GM19467 (cell line): ENCODE measurements around the gene ASPG.

ENCODE experiments used
- ATAC-seq: cut with Tn5 transposase; IDR thresholded peaks from one replicate; pipeline ENCODE4 v1.9.1; 2021; ENCODE audit warnings: mild to moderate bottlenecking, moderate library complexity; ENCODE audit not compliant: unreplicated experiment

ASPG gene

GRCh38 chr14:104085032-104085888 lies at the start of gene ASPG:
Gene ASPG, plus strand, starts transcription at chr14:104085700. Its CDS starts 71 bp downstream, at chr14:104085771.
- no peak for ATAC-seq

GRCh38 chr14:104036212-104036611 lies 49.3 kb upstream of the ASPG start:
- ATAC-seq = no peak

GRCh38 chr14:104037074-104037473 lies 48.4 kb upstream of the ASPG start:
- ATAC-seq = no peak

GRCh38 chr14:104037903-104038302 lies 47.6 kb upstream of the ASPG start:
- no peak for ATAC-seq

GRCh38 chr14:104039214-104039613 lies 46.3 kb upstream of the ASPG start:
- ATAC-seq = no peak

- ATAC-seq = no peak
Measured at GRCh38 chr14:104040539-104040938, 45.0 kb upstream of the ASPG start.

GRCh38 chr14:104041430-104042104 lies 43.9 kb upstream of the ASPG start:
- no peak for ATAC-seq

- ATAC-seq = no peak
Measured at GRCh38 chr14:104044016-104044415, 41.5 kb upstream of the ASPG start.

- ATAC-seq = no peak
Measured at GRCh38 chr14:104047761-104048160, 37.7 kb upstream of the ASPG start.

- ATAC-seq = no peak
Measured at GRCh38 chr14:104048758-104049507, 36.6 kb upstream of the ASPG start.

GRCh38 chr14:104049576-104050240 lies 35.8 kb upstream of the ASPG start:
- ATAC-seq = no peak

- ATAC-seq = no peak
Measured at GRCh38 chr14:104051092-104051813, 34.2 kb upstream of the ASPG start.

GRCh38 chr14:104054222-104054905 lies 31.1 kb upstream of the ASPG start:
- ATAC-seq = no peak

GRCh38 chr14:104062281-104062680 lies 23.2 kb upstream of the ASPG start:
- no peak for ATAC-seq

- ATAC-seq = no peak
Measured at GRCh38 chr14:104064003-104064402, 21.5 kb upstream of the ASPG start.

- no peak for ATAC-seq
Measured at GRCh38 chr14:104066279-104066678, 19.2 kb upstream of the ASPG start.

- ATAC-seq = no peak
Measured at GRCh38 chr14:104066719-104067295, 18.7 kb upstream of the ASPG start.

- no peak for ATAC-seq
Measured at GRCh38 chr14:104069541-104069940, 16.0 kb upstream of the ASPG start.

- no peak for ATAC-seq
Measured at GRCh38 chr14:104072586-104072985, 12.9 kb upstream of the ASPG start.
